Measurements from ENCODE around the gene NUPR1.
"Not testable (repeated sequence)": the region's sequence is repeated elsewhere in the genome, so short reads cannot be mapped to it uniquely, and the experiment has no call there.

NUPR1 gene

DNA sequence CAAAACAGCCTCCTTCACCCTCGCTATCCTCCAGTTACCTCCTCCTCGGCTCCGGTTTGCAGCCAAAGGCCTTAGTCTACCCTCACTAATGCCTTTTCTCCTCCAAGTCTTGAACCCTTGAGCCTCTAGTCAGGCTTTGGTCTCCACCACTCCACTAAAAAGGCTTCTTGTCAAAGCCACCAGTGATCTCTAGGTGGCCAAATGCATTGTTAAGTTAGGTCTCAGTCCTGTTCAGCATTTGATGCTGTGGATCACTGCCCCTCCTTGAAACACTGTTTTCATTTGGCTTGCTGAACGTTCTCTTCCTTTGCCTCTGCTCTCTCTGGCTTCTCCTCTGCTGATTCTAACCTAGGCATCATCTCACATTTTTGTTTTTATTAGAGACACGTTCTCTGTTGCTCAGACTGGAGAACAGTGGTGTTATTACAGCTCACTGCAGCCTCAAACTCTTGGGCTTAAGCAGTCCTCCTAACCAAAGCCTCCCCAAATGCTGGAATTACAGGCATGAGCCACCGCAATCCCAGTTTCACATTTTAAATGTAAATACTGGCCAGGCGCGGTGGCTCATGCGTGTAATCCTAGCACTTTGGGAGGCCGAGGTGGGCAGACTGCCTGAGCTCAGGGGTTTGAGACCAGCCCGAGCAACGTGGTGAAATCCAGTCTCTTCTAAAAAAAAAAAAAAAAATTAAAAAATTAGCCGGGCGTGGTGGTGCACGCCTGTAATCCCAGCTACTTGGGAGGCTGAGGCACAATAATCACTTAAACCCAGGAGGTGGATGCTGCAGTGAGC, 16.1 kb upstream of the NUPR1 start:
- peak in 1 of 5 donors; percentile 10 for DNase-seq

DNA sequence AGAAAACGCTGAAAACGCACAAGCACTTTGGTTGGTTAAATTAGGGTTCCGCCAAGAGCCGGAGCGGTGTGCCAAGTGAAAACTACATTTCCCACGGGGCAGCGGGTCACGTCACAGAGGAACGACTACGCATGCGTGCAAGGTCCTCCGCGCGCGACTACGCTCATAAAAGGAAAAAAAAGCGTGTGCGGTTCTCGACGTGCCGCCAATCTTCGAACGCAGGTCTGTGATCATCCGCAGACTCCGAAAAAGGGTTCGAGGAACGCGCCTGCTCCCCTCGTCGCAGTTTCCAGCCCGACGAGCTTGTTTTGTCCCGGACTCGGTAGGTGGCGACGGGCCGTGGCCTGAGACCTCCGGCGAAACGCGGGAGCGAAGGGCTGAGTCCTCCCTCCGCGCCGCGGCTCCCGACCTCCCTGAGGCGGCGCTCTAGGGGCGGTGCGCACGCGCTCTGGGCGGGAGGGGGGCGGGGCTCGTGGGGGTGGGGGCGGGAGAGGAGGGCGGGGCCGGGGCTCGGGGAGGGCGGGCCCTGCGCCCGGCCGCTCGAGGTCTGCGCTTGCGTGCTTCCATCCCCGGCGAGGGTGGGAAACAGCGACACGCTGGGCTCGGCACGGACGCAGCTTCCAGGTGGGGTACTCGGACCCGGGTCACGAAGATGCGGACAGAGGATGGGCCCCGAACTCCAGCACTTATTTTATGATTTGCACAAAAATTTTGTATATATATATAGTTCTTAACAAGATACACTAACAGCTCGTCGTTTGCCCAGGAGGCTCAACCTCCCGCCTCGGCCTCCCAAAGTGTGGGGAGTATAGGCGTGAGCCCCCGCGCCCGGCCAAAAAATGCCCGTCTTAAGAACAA, 15.2 kb upstream of the NUPR1 start, which contains the start of gene SGF29:
Gene SGF29 (plus strand): TSS at position 145 of the 858 bp plus-strand sequence. CDS start 27,150 bp downstream, outside the sequence.
- peak; percentile 85 to 95 (median 91) for DNase-seq

DNA sequence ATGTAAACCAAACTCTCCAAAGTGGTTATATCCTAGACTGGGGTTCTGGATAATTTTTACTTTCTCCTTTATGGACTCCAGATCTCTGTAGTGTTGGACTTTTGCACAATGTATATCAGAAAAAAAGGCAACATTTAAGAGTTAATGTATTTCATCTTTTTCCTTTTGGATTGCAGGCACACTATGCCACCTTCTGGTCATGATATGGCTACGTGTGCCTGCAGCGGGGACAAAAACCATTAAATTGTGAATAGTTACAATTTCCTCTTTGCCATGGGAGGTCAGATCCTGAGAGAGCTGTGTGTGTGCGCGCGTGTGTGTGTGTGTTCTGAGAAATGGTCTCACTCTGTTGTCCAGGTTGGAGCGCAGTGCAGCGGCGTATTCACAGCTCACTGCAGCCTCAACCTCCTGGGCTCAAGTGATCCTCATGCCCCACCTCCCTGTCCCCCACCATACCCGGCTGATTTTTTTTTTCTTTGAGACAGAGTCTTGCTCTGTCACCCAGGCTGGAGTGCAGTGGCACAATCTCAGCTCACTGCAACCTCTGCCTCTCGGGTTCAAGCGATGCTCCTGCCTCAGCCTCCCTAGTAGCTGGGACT, 10.6 kb upstream of the NUPR1 start:
- DNase-seq: peak in 1 of 5 donors; percentile 20

DNA sequence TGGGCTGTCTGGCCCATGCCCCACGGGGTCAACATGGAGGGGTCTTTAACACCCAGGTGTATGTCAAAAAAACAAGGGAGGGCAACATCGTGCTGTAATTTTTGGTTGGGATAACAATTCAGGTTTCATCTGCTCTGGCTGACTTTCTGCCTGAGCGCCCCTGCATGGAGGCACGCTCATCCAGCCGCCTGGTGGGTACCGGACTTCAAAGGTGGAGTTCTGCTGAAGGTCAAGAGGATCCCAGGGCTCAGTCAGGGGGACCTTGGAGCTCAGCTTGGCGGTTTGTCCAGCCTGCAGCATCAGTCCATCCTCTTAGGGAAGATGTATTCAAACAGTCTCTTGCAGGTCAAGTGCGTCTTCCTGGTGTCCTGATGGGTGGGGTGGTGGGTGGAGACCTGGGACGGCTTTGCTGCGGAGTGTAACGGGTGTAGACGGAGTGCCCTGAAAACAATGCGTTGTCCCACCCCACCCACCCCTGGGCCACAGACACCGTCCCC, 9.6 kb upstream of the NUPR1 start:
- no peak for DNase-seq

DNA sequence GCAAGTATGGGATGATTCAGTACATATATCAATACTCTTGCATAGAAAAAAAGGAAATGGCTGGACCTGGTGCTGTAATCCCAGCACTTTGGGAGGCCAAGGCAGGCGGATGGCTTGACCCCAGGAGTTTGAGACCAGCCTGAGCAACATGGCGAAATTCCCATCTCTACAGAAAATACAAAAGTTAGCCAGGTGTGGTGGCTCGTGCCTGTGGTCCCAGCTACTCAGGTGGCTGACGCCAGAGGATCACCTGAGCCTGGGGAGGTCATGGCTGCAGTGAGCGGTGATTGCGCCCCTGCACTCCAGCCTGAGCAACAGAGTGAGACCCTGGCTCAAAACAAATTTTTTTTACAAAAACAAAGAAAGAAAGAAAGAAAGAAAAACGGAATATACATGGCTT, 7.9 kb upstream of the NUPR1 start:
- DNase-seq: no peak

DNA sequence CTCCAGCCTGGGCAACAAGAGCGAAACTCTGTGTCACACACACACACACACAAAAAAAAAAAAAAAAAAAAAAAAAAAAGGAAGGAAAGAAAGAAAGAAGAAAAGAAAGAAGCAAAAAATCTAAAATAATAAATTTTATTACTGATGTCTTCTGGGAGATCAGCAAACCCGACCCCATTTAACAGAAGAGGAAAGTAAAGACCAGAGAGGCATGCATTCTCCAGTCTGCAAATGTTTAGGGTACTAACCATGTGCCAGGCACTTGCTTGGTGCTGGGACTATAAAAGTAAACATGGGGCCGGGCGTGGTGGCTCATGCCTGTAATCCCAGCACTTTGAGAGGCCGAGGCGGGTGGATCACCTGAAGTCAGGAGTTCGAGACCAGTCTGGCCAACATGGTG, 7.2 kb upstream of the NUPR1 start:
- DNase-seq: not testable (repeated sequence)

DNA sequence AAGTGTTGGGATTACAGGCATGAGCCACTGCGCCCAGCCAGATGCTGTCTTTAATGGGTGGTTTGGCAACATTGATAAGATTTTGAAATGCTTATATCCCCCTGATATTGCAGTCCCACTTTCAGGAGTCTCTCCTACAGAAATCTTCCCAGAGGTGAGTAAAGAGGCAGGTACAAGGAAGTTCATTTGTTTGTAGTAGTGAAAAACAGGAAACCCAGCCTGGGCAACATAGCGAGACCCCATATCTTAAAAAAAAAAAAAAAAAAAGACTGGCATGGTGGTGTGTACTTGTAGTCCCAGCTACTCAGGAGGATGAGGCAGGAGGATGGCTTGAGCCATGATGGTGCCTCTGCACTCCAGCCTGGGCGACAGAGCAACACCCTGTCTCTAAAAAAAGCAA, 6.2 kb upstream of the NUPR1 start:
- DNase-seq: no peak

DNA sequence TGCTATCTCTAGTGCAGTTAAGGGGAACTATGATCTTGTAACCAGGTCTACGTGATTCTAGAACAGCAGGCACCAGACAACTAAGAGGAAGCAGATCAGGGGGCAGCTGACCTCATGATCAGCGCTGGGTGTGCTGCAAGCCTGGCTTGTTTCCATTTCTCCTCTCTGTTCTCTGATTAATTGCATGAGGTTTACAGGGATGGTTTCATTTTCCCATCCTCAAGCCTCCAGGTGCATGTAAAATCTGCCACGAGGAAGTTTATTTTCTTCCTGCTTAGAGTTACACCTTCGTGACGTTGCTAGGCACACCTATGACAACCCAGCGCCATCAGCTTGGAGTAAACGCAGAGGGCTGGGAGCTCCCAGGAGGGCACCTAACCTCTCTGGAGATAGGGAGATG, 4.3 kb upstream of the NUPR1 start:
- no peak for DNase-seq

DNA sequence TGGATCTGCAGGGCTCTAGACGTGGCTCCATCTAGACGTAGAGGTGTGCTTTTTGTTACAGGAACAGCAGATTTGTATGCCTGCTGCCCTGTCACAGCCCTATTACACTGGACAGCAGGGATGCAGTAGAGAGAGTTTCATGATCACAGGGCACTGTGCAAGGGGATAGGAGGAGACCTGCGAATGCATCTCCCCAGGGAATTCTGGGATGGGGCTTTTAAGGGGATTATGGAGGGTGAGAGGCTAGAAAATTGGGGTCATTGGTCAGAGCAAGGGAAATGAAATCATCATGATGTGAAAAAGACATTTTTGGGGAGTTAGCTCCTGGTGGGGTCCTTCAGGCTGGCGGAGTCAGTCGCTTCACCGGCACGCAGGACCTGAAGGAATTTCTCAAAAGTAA, 3.9 kb upstream of the NUPR1 start:
- DNase-seq: no peak

DNA sequence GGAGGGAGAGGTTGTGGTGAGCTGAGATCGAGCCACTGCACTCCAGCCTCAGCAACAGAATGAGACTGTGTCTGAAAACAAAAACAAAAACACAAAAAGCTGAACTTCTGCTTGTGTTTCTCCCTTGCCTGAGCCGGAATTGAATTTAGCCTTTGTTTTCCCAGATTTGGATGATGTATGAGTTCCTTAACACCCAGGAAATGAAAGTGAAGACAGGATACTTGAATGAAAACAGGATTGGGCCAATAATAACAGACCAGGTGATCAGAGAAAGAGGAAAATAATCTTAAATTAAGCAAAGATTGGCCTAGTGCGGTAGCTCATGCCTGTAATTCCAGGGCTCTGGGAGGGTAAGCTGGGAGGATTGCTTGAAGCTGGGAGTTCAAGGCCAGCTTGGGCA, 1.6 kb upstream of the NUPR1 start:
- no peak for DNase-seq

DNA sequence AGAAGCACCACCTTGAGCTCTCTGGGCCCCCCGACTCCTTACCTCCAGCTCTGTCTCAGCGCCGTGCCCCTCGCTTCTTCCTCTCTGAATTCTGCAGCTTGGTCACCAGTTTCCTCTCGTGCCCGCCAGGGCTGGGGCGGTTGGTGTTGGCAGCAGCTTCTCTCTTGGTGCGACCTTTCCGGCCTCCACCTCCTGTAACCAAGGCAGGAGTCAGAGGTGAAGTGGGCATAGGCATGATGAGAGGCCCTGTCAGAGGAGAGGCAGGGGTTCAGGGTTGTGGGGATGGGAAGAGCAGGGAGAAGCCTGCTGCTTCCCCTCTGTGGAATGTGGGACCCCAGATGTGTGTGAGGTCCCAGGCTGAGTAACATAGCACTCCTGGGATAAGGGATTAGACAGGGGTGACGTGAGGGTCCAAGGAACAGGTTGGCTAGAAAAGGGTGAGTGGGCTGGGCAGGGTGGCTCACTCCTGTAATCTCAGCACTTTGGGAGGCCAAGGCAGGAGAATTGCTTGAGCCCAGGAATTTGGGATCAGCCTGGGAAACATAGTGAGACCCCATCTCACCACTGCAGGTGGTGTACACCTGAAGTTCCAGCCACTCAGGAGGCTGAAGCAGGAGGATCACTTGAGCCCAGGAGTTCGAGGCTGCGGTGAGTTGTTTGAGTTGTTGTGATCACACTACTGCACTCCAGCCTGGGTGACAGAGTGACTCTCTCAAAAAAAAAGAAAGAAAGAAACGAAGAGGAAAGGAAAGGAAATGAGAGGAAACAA, 626 bp downstream of the NUPR1 start:
- no peak for DNase-seq

DNA sequence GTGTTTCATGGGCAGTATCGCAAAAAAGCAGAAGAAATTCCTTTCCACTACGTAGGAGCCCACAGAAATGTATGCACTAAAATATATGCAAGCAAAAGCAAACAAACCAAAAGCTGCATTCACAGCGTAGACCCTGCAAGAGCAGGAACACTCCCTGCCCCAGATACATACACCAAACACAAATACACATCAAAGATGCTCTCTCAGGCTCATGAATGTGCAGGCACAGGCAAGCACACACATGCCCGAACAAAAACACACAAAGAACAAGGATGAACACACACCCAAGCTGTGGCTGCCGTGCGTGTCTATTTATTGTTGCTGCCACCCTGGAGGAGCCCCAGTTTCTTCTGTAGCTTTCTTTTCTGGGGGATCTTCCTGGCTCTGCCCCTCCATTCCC, 1.7 kb downstream of the NUPR1 start:
- no peak for DNase-seq

DNA sequence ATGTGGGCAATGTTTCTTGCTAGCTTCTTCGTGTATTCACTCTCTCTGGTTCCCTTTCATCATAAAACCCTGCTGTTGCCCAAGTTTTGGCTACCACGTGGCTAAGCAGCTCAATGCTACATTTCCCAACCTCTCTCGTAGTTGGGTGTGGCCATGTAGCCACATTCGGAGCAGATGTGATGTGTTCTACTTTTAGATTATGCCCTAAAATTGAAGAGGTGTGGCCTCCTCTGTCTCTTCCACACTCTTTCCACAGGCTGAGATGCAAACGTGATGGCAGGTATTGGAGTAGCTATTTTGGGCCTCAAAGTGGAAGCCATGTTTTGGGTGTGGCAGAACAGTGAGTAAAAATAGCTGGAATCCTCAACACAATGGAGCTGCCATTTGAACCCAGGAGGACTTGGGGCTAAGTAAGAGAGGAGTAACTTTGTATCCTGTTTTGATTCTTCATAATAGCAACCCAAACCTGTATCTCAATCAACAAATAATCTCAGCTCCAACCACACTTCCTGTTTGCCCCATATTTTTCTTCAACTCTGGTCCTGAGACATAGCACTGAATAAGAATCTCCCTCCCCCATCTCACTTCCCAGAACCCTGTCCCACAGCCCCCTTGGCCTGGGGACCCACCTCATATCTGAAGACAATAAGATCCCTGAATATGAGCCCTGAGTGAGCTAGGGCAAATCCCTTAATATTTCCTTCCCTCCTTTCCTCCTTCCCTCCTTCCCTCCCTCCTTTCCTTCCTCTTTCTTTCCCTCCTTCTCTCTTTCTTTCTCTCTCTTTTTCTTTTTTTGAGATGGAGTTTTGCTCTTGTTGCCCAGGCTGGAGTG, 4.0 kb downstream of the NUPR1 start:
- DNase-seq: no peak

DNA sequence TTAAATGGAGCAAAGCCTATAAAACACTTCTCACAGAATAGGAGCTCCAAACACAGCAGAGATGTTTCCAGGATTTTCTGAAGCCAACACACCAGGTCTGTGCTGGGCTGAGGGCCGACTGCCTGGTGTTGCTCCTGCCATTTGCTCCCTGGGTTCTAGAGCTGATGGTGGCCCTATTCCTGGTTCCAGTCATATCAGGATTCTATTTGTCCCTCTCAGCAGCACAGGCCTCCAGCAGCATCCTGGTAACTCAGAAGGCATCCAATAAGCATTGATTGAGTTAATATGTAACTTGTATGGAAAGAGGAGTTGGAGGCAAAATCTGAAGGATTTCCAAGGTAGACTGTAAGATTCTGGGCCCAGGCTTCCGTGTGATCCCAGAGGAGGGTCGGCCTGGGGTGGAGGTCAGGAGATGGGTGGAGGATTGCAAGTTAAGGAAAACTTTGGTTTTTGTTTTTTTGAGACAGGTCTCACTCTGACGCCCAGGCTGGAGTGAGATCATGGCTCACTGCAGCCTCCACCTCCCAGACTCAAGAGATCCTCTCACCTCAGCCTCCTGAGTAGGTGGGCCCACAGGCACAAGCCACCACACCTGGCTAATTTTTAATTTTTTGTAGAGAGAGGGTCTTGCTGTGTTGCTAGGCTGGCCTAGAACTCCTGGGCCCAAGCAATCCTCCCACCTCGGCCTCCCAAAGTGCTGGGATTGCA, 5.7 kb downstream of the NUPR1 start:
- no peak for DNase-seq

DNA sequence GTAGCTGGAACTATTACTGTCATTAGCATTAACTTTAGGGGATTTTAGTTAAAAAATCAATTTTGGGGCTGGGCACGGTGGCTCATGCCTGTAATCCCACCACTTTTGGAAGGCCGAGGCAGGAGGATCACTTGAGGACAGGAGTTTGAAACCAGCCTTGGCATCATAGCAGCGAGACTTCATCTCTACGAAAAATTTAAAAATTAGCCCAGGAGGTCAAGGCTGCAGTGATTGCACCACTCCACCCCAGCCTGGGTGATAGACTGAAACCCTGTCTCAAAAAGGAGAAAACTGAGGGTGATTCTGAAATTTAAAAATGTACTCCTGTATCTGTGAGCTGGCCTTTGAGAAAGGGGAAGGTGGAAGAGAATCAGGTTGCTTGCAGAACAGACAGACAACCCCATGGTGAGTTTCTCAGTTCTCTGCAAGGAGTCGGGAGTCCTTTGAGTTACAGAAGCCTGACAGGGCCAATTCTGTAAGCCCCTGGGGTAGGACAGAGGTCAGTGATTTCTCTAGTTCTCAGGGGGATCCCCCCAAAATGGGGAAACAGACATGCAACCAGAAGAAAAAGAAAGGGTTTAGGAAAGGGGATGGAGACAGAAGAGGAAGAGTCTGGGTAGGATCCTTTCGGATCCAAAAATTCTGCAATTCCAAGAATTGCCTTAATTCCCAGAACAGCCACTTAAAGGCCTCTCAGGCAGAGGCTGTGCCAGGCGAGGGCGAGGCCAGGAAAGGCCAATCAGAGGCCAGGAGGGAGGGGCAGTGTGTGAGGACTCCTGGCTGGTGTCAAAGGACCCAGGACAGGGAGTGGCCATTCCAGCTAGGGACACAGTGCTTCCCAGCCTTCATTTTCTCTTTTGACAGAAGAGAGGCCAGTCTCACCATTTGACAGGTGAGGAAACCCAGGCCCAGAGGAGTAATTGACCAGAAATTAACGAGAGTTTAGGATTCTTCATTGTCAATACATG, 6.7 kb downstream of the NUPR1 start:
- no peak for DNase-seq

DNA sequence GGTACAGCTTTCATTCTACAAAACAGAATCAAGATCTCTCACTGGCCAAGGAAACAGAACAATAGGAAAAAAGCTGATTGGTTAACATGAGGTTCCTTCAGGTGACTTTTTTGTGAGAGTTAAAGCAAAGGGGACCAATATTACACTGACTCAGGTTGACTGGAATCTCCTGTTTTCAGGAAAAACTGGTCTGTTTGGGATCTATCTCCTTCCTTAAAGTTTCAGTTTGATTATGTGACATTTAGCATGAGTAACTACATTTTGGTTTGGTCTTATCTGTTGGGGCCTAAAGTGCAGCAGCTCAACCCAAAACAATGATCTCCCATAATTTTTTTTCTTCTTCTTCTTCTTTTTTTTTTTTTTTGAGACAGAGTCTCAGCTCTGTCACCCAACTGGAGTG, 9.7 kb downstream of the NUPR1 start:
- DNase-seq: no peak

DNA sequence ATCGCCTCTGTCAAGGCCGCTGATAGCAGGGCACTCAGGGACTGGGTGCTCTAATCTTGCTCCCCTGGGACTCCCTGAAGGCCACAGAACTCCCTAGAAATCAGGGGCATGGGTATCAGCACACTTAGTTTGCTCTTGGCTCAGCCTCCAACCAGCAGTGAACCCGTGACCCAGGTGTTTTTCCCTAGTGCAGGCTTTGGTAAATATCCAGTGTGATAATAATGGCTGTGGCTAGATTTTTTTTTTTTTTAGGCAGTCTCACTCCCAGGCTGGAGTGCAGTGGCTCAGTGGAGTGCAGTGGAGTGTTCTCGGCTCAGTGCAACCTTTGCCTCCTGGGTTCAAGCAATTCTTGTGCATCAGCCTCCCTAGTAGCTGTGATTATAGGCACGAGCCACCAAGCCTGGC, 10.3 kb downstream of the NUPR1 start:
- no peak for DNase-seq

DNA sequence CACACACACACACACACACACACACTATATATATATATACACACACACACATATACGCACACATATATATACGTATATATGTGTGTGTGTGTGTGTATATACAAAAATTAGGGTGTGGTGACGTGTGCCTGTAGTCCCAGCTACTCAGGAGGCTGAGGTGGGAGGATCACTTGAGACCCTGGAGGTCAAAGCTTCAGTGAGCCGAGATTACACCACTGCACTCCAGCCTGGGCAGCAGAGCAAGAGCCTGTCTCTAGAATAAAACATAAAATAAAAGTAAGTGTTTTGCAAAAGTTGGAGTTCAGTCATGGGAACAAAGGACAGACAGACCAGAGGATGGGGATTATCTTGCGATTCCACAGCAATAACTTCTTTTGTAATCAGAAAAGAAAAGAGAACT, 10.8 kb downstream of the NUPR1 start:
- DNase-seq: no peak

DNA sequence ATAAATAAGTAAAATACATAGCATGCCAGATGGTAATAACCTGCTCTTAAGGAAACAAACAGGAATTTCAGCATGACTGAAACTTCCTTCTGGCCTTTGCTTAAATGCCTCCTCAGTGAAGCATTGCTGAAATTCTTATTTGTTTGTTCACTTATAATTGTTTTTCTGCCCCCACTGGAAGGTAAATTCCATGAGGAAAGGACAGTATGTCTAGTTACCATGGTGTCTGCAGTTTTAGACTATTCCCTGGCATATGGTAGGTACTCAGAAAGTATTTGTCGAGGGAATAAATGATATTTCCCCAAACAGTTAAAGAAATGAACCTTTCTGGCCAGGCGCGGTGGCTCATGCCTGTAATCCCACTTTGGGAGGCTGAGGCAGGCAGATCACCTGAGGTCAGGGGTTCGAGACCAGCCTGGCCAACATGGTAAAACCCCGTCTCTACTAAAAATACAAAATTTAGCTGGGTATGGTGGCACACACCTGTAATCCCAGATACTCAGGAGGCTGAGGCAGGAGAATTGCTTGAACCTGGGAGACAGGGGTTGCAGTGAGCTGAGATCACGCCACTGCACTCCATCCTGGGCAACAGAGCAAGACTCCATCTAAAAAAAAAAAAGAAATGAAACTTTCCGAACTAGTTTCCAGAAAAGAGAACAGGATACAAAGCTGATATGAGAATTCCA, 11.5 kb downstream of the NUPR1 start:
- DNase-seq: not testable (repeated sequence)
